Retinal pigment epithelial cell (primary cell): ENCODE data around the gene ITGA1.

ENCODE experiments used
- DNase-seq: peaks from one replicate; pipeline ENCODE4 v3.0.0-alpha.2; 2010; ENCODE audit warnings: low read depth
- H3K4me3 ChIP-seq: 2 replicates; pipeline ENCODE4 v1.5.1; 2011; ENCODE audit warnings: mild to moderate bottlenecking, low read length, control low read depth, moderate library complexity
- CTCF ChIP-seq: conservative IDR thresholded peaks from 2 replicates; pipeline ENCODE4 v1.5.1; 2011; ENCODE audit warnings: low read depth, low read length, control low read depth, inconsistent platforms

ITGA1 gene

GRCh38 chr5:52825826-52826225, 38.1 kb downstream of the ITGA1 start:
- no peak for TF ChIP-seq CTCF
- no peak for DNase-seq
- no peak overlapping the region for H3K4me3 ChIP-seq

- no peak for TF ChIP-seq CTCF
- H3K4me3 ChIP-seq = no peak overlapping the region
- no peak for DNase-seq
These were observed 40.1 kb downstream of the ITGA1 start for GRCh38 chr5:52827815-52828214.

- TF ChIP-seq CTCF = no peak
- no peak for DNase-seq
- no peak overlapping the region for H3K4me3 ChIP-seq
These were observed 41.9 kb downstream of the ITGA1 start for GRCh38 chr5:52829664-52830063.

GRCh38 chr5:52830650-52831049, 42.9 kb downstream of the ITGA1 start:
- DNase-seq = no peak
- H3K4me3 ChIP-seq = no peak overlapping the region

GRCh38 chr5:52831786-52832511, 44.2 kb downstream of the ITGA1 start:
- no peak for DNase-seq
- no peak for TF ChIP-seq CTCF
- H3K4me3 ChIP-seq = no peak overlapping the region

More at GRCh38 chr5:52830650-52831049, 42.9 kb downstream of the ITGA1 start:
- TF ChIP-seq CTCF = no peak

- no peak overlapping the region for H3K4me3 ChIP-seq
- no peak for TF ChIP-seq CTCF
- no peak for DNase-seq
These were observed 46.6 kb downstream of the ITGA1 start for GRCh38 chr5:52834320-52834719.

- no peak for DNase-seq
- no peak for TF ChIP-seq CTCF
- H3K4me3 ChIP-seq = no peak overlapping the region
These were observed 49.4 kb downstream of the ITGA1 start for GRCh38 chr5:52837068-52837467.
